GM12878 (cell line): Measurements from ENCODE around the gene MBOAT2. TPM values are rescaled to one million over a fixed set of nuclear protein-coding genes. Genes with fewer than 3 reads are reported as not detected.

Source experiments
- ATAC-seq: fragments of 200-7000 bp; cut with Tn5 transposase; 3 replicates; pipeline ENCODE4 v1.9.1; 2020; ENCODE audit warnings: mild to moderate bottlenecking, moderate library complexity
- BruUV-seq: library from RNA; stranded (reverse); fragments of 400-500 nt; replicated peaks from 2 replicates; lab custom pipeline; 2021; lab: Mats Ljungman, UMichigan
- CTCF ChIA-PET: fragments of 300-600 bp; sonication (Branson Sonifier 250); formaldehyde crosslinking; extraction: SDS; loops from one replicate; lab custom pipeline; 2021; ENCODE audit warnings: inconsistent platforms; lab: Yijun Ruan, JAX
- POLR2A ChIA-PET: fragments of 350-600 bp; formaldehyde crosslinking; extraction: SDS; loops from one replicate; lab custom pipeline; 2021; ENCODE audit warnings: inconsistent platforms; lab: Charles Lee
- RAD21 ChIA-PET: fragments of 300-600 bp; sonication (Branson Sonifier 250); formaldehyde crosslinking; loops from one replicate; lab custom pipeline; 2023; ENCODE audit warnings: antibody characterized with exemption; ENCODE audit not compliant: unreplicated experiment; lab: Charles Lee
- SMC1A ChIA-PET: fragments of 300-600 bp; sonication (Branson Sonifier 250); formaldehyde crosslinking; loops from one replicate; lab custom pipeline; 2023; ENCODE audit not compliant: unreplicated experiment, uncharacterized antibody; lab: Charles Lee
- DNase-seq: peaks from one replicate; pipeline ENCODE4 v3.0.0-alpha.2; 2011; ENCODE audit warnings: low read depth, low spot score
- FAIRE-seq: peaks from 3 replicates; lab custom pipeline; 2011; peaks lifted over from hg19 to GRCh38; lab: Jason Lieb, UNC
- H2AFZ ChIP-seq: 2 replicates; pipeline ENCODE4 v1.6.0; 2011; ENCODE audit warnings: low read depth, low read length, control low read depth; ENCODE audit not compliant: control insufficient read depth
- H3K27ac ChIP-seq: 2 replicates; pipeline ENCODE4 v1.5.1; 2011; ENCODE audit warnings: control low read depth; ENCODE audit not compliant: control insufficient read depth, insufficient read depth
- H3K27me3 ChIP-seq, 2 experiments: replicated peaks in 1 of 2; 2 replicates each; pipeline versions ENCODE4 v1.6.0 to v1.6.1; 2011; ENCODE audit warnings: low read length in 1 of 2; ENCODE audit not compliant: control insufficient read depth in 2 of 2, insufficient read depth in 2 of 2
- H3K36me3 ChIP-seq, 2 experiments: 2 replicates each; pipeline ENCODE4 v1.5.1; 2011; ENCODE audit warnings: low read length in 1 of 2; ENCODE audit not compliant: control insufficient read depth in 2 of 2, insufficient read depth in 2 of 2
- H3K4me1 ChIP-seq: 2 replicates; pipeline ENCODE4 v1.6.1; 2011; ENCODE audit warnings: mild to moderate bottlenecking, low read length, moderate library complexity, mixed read lengths; ENCODE audit not compliant: control insufficient read depth, insufficient read depth
- H3K4me2 ChIP-seq: 2 replicates; pipeline ENCODE4 v1.6.0; 2011; ENCODE audit warnings: control low read depth; ENCODE audit not compliant: control insufficient read depth, insufficient read depth
- H3K4me3 ChIP-seq: fragments of 200-600 bp; sonication (generic); 2 replicates; pipeline ENCODE4 v1.5.1; 2016
- H3K79me2 ChIP-seq: 2 replicates; pipeline ENCODE4 v1.6.0; 2011; ENCODE audit warnings: low read length; ENCODE audit not compliant: control insufficient read depth, insufficient read depth
- H3K9ac ChIP-seq: 2 replicates; pipeline ENCODE4 v1.8.0; 2011; ENCODE audit warnings: low read length, control low read depth, mixed read lengths; ENCODE audit not compliant: control insufficient read depth, insufficient read depth
- H3K9me3 ChIP-seq: replicated peaks from 3 replicates; pipeline ENCODE4 v1.5.1; 2011; ENCODE audit warnings: mild to moderate bottlenecking, low read length; ENCODE audit not compliant: control insufficient read depth, insufficient read depth
- H4K20me1 ChIP-seq: 2 replicates; pipeline ENCODE4 v1.6.0; 2011; ENCODE audit not compliant: control insufficient read depth, insufficient read depth
- E2F8 ChIP-seq: fragments of 450-650 bp; IDR thresholded peaks from 2 replicates; pipeline ENCODE4 v1.6.1; 2018; ENCODE audit warnings: mild to moderate bottlenecking, low read depth, moderate library complexity; ENCODE audit not compliant: partially characterized antibody
- MLLT1 ChIP-seq: fragments of 450-650 bp; IDR thresholded peaks from 2 replicates; pipeline ENCODE4 v1.6.1; 2016; ENCODE audit warnings: mild to moderate bottlenecking
- POLR2A ChIP-seq: IDR thresholded peaks from 2 replicates; pipeline ENCODE4 v1.6.1; 2011; ENCODE audit warnings: low read depth, mild to moderate bottlenecking, low read length
- YY1 ChIP-seq: IDR thresholded peaks from 2 replicates; pipeline ENCODE4 v1.6.1; 2011; ENCODE audit warnings: low read depth, mild to moderate bottlenecking, low read length
- ZNF384 ChIP-seq: IDR thresholded peaks from 2 replicates; pipeline ENCODE4 v1.6.1; 2012; ENCODE audit warnings: low read depth, mild to moderate bottlenecking, low read length, improper control_type of control experiment, borderline replicate concordance
- in situ Hi-C: fragments of 300-500 bp; cut with MboI; formaldehyde crosslinking; loops from 9 replicates; pipeline ENCODE4 v1.14.3; 2018; ENCODE audit warnings: mixed read lengths
- intact Hi-C: fragments of 100-400 bp; cut with micrococcal nuclease; formaldehyde crosslinking; loops from one replicate; pipeline ENCODE4 v1.14.2; 2022; ENCODE audit not compliant: unreplicated experiment
- polyA plus RNA-seq, 11 experiments: library from polyadenylated mRNA; depleted of rRNA in 4 of 11; unstranded in 6 of 11; stranded (reverse) in 5 of 11; fragments of >200 nt; fragmentation: Nextera tagmentation in 4 of 11; fragmentation: Illumina TruSeq in 1 of 11; extraction: Ambion mirVana in 4 of 11; extraction: Trizol in 1 of 11; gene quantifications; 1 replicate in 1 of 11; 2 replicates in 10 of 11; pipeline versions ENCODE4 v1.2.1 to v1.2.3, GENCODE V29; 2011 to 2016; ENCODE audit warnings: inconsistent platforms in 2 of 11, missing spikeins in 2 of 11, low read depth in 1 of 11
- total RNA-seq, 4 experiments: library from RNA; depleted of rRNA in 3 of 4; stranded (reverse); fragments of >200 nt in 3 of 4; fragmentation: Illumina TruSeq in 1 of 4; extraction: Trizol in 1 of 4; gene quantifications; 2 replicates each; pipeline versions ENCODE4 v1.2.1 to v1.2.3, GENCODE V29; 2013 to 2021

The MBOAT2 gene
- total and polyA plus RNA-seq, 10 of the 15 experiments (the other 5 are each of a cell fraction or from before 2014, with no cell fraction given): 0.08 to 40.6 (median 1.8) TPM

- CTCF ChIA-PET: no interaction called here
- H3K9me3 ChIP-seq: no peaks in the 10 kb centered on the region
- no peaks in the 10 kb centered on the region for H3K27me3 ChIP-seq
- no peaks in the 10 kb centered on the region for H3K4me1 ChIP-seq
- H3K36me3 ChIP-seq: no peaks in the 10 kb centered on the region
- H4K20me1 ChIP-seq: no peaks in the 10 kb centered on the region
- in situ Hi-C loops: no loop called here
- no peak overlapping the region for H3K27ac ChIP-seq
- no peak overlapping the region for H3K9ac ChIP-seq
- POLR2A ChIA-PET: no interaction called here
- H2AFZ ChIP-seq: no peak overlapping the region
- SMC1A ChIA-PET: interaction anchor here (1.3 kb wide), 1 partner anchor 41 kb away, joined by 3 read pairs; no protein-coding TSS in a partner anchor
- no peak overlapping the region for H3K4me3 ChIP-seq
- no peaks in the 10 kb centered on the region for H3K79me2 ChIP-seq
- RAD21 ChIA-PET: no interaction called here
- no TSS peak for BruUV-seq
- TF ChIP-seq POLR2A (no peak), ZNF384 (no peak), MLLT1 (no peak), E2F8 (no peak), YY1 (no peak)
- FAIRE-seq (no peak), ATAC-seq (no peak), DNase-seq (no peak)
- intact Hi-C loops: no loop called here
- no peak overlapping the region for H3K4me2 ChIP-seq
These were observed 21.1 kb upstream of the MBOAT2 start for GRCh38 chr2:9024575-9024974.
